Measurements from ENCODE around the gene SYNE4. TPM values are rescaled to one million over a fixed set of nuclear protein-coding genes. Genes with fewer than 3 reads are reported as not detected.

SYNE4 gene
- total RNA-seq, 2 donors from 2014 or later = 17.1 to 19.3 TPM

GRCh38 chr19:36009633-36010379, 1.2 kb upstream of the SYNE4 start:
- no peak for TF ChIP-seq CTCF (conservative IDR thresholded peaks at IDR 0.05)
- Mint-ChIP-seq H3K4me1 (peaks cover 25% of the 10 kb centered on the region), H3K27ac (no peak overlapping the region), H3K9me3 (no peaks in the 10 kb centered on the region), H3K27me3 (ENCODE audit: insufficient read depth) (peaks cover 4% of the 10 kb centered on the region), H3K4me3 (peak overlapping the region; percentile 88), H3K36me3 (ENCODE audit: low read depth) (peaks cover 13% of the 10 kb centered on the region)
- Histone ChIP-seq H3K27me3 (ENCODE audit: control insufficient read depth, insufficient read depth, low read length, poor library complexity, severe bottlenecking) (no peaks in the 10 kb centered on the region), H3K36me3 (ENCODE audit: control insufficient read depth, insufficient read depth, low read length) (no peaks in the 10 kb centered on the region), H3K4me1 (ENCODE audit: control insufficient read depth, insufficient read depth, low read length) (no peaks in the 10 kb centered on the region), H3K9me3 (ENCODE audit: control insufficient read depth, low read length) (no peaks in the 10 kb centered on the region), H3K9ac (ENCODE audit: extremely low read depth, low read length, poor library complexity, severe bottlenecking) (no peak overlapping the region), H3K4me3 (ENCODE audit: low read length) (no peak overlapping the region), H3K27ac (ENCODE audit: low read depth, low read length) (no peak overlapping the region)
- WGBS, 2 experiments (ENCODE audit: insufficient coverage in 1 of 2, insufficient read length in 1 of 2) = 68% methylated on average over 9 to 15 of the region's 15 CpGs
- DNase-seq = no peak

GRCh38 chr19:36009220-36009619, 607 bp upstream of the SYNE4 start:
- H3K4me1 ChIP-seq (ENCODE audit: control insufficient read depth, insufficient read depth, low read length) = no peaks in the 10 kb centered on the region
- H3K9ac ChIP-seq (ENCODE audit: extremely low read depth, low read length, poor library complexity, severe bottlenecking) = no peak overlapping the region
- no peaks in the 10 kb centered on the region for H3K9me3 ChIP-seq (ENCODE audit: control insufficient read depth, low read length)
- H3K4me1 Mint-ChIP-seq = peaks cover 20% of the 10 kb centered on the region
- peak; percentile 83 for DNase-seq
- no peak overlapping the region for H3K27ac Mint-ChIP-seq
- H3K4me3 ChIP-seq (ENCODE audit: low read length) = peak overlapping the region; percentile 64
- peaks cover 17% of the 10 kb centered on the region for H3K36me3 Mint-ChIP-seq (ENCODE audit: low read depth)
- H3K27me3 Mint-ChIP-seq (ENCODE audit: insufficient read depth) = peaks cover 4% of the 10 kb centered on the region
- peak overlapping the region; percentile 88 for H3K4me3 Mint-ChIP-seq
- TF ChIP-seq CTCF (conservative IDR thresholded peaks at IDR 0.05) = no peak
- no peaks in the 10 kb centered on the region for H3K36me3 ChIP-seq (ENCODE audit: control insufficient read depth, insufficient read depth, low read length)
- no peaks in the 10 kb centered on the region for H3K9me3 Mint-ChIP-seq
- no peaks in the 10 kb centered on the region for H3K27me3 ChIP-seq (ENCODE audit: control insufficient read depth, insufficient read depth, low read length, poor library complexity, severe bottlenecking)
- H3K27ac ChIP-seq (ENCODE audit: low read depth, low read length) = no peak overlapping the region
- 1 to 12% methylated on average over 18 to 50 of the region's 50 CpGs for WGBS, 2 experiments (ENCODE audit: insufficient coverage in 1 of 2, insufficient read length in 1 of 2)

- no peak overlapping the region for H3K27ac ChIP-seq (ENCODE audit: low read depth, low read length)
- Mint-ChIP-seq H3K27me3 (ENCODE audit: insufficient read depth) (peaks cover 4% of the 10 kb centered on the region), H3K4me1 (peaks cover 13% of the 10 kb centered on the region), H3K9me3 (no peaks in the 10 kb centered on the region), H3K4me3 (peak overlapping the region; percentile 88), H3K27ac (no peak overlapping the region), H3K36me3 (ENCODE audit: low read depth) (peaks cover 31% of the 10 kb centered on the region)
- no peaks in the 10 kb centered on the region for H3K9me3 ChIP-seq (ENCODE audit: control insufficient read depth, low read length)
- no peak overlapping the region for H3K4me3 ChIP-seq (ENCODE audit: low read length)
- no peak overlapping the region for H3K9ac ChIP-seq (ENCODE audit: extremely low read depth, low read length, poor library complexity, severe bottlenecking)
- no peaks in the 10 kb centered on the region for H3K27me3 ChIP-seq (ENCODE audit: control insufficient read depth, insufficient read depth, low read length, poor library complexity, severe bottlenecking)
- no peaks in the 10 kb centered on the region for H3K4me1 ChIP-seq (ENCODE audit: control insufficient read depth, insufficient read depth, low read length)
- H3K36me3 ChIP-seq (ENCODE audit: control insufficient read depth, insufficient read depth, low read length) = no peaks in the 10 kb centered on the region
- 92 to 100% methylated on average over 2 to 5 of the region's 5 CpGs for WGBS, 2 experiments (ENCODE audit: insufficient coverage in 1 of 2, insufficient read length in 1 of 2)
- DNase-seq = no peak
- TF ChIP-seq CTCF (conservative IDR thresholded peaks at IDR 0.05) = no peak
Observed at GRCh38 chr19:36006955-36007354, 1.7 kb downstream of the SYNE4 start.

Data from endodermal cell (in vitro differentiated cells).